Amniotic epithelial cell (primary cell): Measurements from ENCODE around the gene TGFBI.

Source experiments
- DNase-seq: peaks from one replicate; pipeline ENCODE4 v3.0.0-alpha.2; 2010; ENCODE audit warnings: low read depth

TGFBI gene

DNA sequence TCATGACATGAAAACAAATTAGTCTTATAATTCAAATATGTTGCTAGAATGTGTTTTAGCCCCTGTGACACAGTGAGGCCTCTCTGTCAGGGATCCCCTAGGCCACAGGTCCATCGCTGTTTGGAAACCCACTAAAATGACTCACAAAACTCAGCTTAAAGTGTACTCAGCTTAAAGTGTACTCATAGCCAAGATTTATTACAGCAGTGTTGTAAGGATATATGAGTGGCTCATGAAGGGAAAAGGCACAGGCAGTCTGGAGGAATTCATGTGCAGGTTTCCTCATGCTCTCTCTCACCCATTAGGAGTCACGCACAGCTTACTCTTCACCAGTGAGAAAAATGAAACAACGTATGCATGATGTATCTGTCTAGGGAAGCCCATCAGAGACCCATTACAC lies 24.4 kb upstream of the TGFBI start:
- DNase-seq: peak; percentile 98

DNA sequence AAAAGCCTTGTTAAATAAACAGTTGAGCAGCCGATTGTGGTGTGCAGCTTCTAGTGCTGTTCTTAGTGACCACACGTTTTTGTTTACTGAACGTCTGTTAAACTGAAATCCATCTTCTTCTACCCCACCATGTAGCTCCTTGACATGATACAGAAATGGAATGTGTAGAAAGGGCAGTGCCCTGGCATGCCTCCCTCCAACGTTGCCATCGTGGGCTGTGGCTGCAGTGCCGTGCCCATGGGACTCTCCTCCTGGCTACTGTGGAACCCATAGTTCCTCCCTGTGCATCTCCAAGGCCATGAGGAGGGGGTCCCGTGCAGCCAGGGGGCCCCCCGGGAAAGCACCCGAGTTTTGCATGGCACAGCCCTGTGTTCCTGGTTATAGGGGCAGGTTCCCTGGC lies 23.3 kb upstream of the TGFBI start:
- peak; percentile 61 for DNase-seq

DNA sequence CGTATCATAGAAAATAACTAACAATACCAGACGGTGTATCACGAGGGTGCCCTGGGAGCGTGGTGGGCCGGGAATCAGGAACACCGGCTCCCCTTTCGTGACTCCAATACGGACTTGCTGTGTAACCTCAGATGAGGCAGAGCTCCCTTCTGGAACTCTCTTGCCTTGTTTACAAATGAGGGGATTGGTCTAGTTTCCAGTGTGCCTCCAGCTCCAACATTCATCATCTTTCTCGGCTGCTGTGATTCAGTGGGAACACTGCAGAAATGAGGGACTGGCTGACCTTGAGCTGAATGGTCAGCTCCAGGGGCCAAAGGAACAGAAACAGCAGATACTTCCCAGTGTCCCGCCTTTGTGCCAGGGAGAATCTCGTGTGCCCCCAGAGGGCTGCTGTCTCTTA lies 22.6 kb upstream of the TGFBI start:
- DNase-seq: peak; percentile 95

DNA sequence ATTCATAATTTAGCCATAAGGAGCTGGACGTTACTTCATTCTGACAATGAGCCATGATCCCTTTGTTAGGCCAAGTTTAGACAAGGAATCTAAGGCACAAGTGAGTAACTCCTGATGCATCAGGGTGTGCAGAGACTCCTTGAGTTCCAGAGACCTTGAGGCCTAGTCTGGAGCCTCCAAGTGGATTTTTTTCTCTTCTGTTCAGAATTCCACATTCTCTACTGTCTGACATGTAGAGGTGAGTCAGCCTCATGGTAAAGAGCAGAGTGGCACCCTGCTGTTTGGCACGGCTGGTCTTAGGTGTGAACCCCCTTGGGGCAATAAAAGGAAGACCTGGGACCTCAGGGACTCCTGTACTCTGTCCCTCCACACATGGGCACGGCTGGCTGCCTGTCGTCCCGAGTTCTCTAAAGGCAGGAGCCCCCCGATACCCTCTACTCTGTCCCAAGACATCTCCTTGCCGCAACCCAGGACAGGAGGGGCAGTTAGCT lies 22.0 kb upstream of the TGFBI start:
- peak; percentile 96 for DNase-seq

DNA sequence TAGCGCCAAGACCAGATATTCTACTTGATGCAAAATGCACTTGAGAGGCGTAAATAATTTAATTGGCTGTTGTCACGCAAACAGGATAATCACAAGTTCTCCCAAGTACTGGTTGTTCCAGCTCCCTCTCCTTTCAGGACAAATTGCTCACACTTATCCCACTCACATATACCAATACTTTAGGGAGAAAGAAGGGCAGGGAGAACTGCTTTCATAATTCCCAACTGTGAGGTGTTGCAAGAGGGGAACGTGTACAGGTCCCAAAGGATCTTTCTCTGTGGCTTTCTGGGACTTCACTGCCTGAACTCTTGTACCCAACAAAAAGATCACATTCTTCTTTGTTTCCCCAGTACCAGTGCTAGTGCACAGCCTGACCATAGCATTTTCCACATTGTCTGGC lies 21.5 kb upstream of the TGFBI start:
- DNase-seq: no peak

DNA sequence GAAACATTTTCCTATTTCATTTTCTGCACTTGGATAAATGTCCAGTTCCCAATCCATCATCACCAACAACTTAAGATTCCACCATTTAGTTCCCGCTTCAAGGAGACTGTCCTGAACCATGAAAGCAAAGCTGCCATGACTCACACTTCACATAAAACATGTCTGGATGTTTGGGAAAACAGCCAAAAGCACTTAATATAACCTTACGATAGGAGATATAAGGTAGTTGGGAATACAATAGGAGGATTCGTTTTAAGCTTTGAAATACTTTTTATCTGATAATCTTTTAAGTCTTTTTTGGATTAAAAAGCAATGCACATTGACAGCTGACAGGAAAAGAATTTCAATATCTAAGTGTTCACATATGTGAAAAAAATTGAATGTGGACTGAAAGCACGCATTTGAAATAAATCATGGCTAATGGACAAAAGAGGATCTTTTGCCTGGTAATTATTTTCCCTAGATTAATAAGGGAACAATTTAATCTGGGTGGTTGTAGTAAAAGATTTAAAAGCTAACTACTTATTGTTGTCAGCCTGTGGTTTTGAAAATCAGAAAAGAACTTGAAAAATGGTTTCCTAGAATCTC lies 17.3 kb upstream of the TGFBI start:
- DNase-seq: peak; percentile 92

DNA sequence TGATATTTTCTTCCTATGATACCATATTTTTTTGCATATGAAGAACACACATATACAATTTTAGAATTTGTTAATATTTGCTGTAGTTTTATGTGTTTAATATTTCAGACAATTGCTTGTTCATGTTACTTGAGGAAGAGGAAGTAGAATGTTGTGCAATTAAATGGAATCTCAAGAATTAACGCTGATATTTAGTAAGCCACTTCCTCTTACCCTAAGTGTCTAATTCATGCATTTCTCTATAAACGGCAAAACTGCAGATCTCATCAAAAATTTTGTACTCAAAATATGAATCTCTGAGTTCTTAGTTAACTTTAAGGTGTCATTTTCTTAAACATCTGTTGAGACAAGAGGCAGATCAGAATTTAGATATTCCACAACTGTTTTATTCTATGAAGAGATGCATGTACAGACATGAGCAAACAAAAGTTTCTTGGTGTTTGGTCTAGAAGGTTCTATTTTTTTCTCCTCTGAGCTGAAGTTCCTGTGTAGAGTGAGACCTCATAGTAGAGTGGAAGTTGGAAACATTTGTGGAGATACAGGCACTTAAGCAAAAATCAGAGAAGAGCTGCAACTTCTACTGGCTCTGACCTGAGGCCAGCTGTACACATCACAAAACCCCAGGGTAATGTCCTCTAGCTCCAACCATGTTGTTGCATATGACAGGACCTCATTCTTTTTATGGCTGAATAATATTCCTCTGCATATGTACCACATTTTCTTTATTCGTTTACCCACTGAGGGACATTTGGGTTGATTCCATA lies 16.6 kb upstream of the TGFBI start:
- peak; percentile 81 for DNase-seq

DNA sequence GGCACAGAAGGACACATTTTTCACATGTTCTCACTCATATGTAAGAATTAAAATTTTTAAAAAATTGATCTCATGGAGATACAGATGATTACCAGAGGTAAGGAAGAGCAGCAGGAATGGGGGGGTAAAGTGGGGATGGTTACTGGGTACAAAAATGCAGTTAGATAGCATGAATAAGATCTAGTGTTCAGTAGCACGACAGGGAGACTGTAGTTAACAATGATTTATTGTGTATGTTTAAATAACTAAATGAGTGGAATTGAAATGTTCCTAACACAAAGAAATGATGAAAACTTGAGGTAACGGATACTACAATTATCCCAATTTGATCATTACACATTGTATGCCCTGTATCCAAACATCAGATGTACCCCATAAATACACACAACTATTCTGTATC lies 15.2 kb upstream of the TGFBI start:
- DNase-seq: no peak

DNA sequence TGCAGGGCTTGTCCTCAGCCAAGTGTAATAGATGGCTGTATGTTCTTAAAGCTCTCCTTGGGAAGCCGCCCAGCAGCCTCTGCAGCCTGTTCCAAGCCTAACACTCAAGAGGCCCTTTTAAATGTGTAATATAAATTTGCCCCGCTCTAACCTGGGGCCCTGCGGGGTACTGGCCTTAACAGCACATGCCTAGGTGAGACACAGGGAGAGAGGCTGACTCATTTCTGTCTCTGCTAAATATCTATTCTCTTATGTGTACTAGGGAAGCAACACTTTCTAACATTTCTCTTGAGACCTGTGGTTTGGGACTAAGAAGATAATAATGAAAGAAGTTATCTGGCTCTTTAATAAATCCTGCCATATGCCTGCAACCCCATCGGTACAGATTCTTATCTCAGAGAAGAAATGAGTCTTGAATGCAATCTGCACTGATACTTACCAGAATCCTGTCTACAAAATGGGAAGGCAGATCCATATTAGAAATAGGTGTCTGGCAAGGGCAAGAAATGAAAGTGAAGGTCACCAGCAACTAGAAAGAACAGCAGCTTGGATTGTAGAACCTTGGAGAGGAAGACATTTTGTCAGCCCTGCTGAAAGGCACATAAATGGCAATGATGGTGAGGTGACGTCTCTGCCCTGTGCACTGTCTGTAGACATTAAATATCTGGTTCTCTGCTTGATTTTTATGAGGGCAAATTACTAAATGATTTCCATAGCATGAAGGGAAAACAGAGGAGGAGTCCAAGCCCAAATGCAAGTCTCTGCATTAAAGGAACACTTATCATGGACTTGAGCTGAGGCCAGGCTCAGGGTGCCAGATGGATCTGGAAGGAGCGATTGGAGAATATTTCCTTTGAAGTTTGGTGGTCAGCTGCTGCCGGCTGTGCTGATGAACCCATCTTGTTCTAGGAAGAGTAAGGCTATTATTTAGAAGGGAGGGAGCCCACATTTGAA lies 14.5 kb upstream of the TGFBI start:
- peak; percentile 94 for DNase-seq

DNA sequence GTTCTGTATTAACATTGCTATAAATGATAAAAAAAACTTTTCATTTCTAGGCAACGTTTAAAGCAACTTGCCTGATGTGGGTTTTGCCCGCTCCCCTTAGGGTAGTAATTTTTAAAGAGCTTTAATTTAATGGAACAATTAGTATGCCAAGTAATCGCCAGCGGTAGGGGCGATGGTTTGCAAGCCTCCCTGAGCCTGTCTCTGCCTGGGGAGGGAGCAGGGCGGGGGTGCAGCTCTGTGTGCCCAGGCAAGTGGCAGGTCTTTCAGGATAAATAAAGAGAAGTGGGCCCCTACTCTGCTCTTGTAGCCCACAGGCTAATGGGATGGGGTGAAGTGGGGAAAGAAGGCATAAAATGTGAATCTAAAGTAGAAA lies 13.8 kb upstream of the TGFBI start:
- no peak for DNase-seq

DNA sequence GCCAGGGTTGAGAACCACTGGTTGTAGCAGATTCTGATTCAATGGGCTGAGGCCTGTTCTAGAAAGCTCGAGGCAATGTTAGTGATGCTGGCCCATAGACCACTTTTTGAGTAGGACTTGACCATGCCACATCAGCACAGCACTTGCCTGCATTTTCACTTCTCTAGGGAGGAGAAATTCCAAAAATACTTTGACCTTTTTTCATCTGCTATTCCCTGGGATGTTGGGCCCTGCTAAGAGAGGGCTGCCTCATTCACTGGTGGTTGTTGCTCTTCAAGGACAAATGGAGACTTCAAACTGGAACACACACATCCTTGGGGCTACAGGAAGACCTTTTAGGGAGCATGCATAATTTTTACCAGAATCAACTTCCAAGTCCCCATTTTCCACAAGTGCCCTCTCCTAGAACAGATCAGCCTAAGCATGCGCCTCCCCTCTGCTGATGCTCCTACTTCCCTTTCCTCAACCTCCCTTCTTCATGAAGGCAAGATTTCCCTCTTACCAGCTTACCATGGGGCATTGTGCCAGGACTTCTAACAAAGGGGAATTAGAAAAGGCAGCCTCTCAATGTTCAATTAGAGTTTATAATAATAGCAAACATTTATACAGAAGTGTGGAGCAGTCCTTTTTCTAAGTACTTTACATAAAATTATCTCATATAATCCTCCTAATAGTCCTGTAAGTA lies 12.7 kb upstream of the TGFBI start:
- no peak for DNase-seq

DNA sequence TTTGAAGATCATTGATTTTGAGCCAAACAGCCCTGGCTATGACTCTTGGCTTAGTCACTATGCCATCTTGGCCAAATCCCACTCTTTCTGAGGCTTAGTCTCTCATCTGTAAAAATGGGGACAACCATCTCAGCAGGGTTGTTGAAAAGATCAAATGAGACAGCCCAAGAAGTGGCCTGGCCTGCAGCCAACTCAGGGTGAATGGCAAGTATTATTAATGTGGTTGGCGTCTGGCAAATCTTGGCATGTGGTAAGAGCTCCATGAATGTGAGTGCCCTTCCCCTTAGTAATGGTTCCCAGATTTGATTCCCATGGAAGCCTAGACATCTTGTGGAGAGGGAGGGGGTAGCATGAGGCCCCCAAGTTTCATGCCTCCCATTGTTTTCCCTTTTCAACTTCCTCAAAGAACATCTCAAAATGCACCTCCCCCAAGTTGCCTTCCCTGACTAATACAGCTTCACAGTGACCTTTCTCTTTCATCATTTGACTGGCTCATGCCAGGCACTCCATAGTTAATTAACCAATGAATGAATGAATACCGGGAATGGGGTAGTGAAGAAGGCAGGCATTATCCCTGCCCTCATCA lies 11.8 kb upstream of the TGFBI start:
- peak; percentile 83 for DNase-seq

DNA sequence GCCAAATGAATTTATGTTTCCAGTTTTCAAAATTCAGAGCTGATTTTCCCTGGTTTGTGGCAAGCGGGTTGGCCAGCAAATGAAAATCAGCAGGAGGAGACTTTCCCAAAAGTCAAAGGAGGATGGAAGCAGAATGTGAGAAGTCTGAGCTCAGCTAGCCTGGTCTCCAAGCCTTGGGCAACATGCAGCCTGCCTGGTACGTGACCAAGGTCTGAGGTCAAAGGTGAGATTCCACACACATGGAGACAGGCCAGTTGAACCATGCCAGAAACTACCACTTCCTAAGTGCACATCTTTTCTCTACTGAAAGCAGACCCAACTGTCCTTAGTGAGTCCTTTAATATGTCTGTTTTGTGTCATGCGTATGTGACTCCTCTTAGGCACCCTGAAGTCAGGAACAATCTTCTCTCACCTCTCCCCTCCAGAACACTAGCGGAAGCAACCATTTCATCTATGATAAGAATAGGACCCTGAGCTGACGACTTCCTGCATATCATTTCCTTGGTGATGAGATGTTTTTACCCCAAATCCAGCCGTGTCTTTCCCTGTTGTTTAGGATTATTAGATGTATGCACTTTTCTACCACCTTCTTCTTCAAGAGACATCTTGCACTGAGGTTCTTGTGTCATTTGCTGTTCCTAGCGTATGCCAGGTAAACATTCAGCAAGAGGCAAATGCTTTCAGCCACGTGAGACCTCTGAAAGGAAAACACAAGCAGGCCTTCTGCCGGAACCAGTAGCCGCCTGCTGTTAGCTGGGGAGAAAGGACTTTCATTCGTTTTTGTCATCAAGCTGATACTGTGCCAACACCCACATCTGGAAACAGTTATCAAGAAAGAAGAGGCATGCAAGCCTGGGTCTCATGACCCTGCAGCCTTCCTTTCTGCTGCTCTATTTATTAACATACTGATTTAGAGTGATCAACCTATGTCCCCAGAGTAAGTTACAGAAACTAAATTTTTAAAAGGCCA lies 9.7 kb upstream of the TGFBI start:
- DNase-seq: peak; percentile 91

DNA sequence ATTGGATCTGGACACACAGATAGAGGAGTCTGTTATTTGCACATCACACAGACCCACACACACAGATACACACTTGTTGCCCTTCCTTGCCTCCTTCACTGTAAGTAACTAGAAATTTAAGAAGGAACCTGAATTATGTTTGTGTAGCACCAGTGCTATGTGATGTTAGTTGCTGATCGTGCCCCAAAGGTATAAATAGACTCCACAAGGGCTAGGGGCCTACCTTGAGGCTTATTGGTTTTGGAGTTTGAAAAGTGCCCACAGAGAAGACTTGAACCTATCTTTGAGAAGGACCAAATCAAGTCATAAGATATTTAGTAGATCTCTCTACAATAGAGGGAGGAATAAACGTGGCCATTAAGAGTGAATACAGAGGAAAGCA lies 8.8 kb upstream of the TGFBI start:
- DNase-seq: no peak

DNA sequence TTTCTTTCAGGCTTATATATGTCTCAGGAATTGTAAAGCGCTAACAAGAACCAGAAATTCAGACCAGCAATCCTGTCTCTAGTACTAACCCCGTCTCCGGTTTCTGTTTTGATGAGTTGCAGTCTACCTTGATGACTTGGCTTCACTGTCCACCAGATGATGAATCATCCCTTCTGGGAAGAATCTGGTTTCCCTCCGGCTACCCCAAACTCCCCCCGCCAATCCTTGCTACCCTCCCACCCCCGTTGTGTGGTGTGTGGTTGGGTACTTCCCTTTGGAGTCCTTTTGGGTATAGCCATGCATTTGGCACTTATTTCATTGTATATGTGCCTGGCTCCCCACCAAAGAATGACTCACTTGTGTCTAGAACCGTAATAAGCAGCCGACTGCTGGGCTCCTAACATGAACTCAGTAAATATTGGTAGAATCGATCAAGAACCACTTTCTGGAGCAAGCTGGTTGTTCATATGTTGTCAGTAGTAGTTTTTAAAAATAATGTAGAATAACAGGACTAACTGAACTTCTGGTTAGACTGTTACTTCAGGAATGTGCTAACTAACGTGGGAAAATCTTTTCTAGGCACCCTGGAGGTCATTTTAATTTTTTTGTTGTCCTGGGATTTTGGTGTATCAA lies 8.3 kb upstream of the TGFBI start:
- peak; percentile 98 for DNase-seq

DNA sequence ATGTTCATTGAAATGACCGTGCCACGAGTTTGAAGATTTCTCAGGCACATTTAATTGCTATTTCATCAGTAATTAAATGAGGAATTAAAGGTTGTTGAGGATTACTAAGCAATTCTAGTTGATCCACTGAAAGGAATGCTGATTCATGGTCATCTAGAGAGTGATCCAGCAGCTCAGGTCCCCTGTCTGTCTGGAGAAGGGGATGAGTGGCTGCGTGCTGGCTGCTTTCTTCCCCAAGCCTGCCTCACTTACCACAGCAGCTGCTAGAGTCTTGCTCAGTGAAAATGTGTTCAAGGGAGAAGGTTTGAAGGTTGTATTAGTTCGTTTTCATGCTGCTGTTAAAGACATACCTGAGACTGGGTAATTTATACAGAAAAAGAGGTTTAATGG lies 7.8 kb upstream of the TGFBI start:
- DNase-seq: peak; percentile 64

DNA sequence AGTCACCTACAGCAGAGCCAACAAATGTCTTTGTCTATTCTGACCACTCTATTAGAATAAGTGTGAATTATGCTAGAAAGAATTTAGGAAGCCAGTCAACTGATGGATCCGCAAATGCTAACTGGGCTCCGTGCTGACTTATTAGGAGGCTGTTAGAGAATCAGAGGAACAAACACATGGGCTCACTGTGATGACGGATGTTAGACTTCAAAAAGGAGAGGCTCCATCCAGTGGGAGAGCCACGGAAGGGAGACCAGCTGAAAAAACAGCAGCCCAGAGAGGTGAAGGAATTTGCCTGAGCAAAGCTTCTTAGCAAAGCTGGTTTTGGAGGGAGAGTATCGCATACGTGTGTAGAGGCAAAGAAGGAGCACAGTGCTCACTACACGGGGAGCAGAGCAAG lies 5.8 kb upstream of the TGFBI start:
- no peak for DNase-seq

DNA sequence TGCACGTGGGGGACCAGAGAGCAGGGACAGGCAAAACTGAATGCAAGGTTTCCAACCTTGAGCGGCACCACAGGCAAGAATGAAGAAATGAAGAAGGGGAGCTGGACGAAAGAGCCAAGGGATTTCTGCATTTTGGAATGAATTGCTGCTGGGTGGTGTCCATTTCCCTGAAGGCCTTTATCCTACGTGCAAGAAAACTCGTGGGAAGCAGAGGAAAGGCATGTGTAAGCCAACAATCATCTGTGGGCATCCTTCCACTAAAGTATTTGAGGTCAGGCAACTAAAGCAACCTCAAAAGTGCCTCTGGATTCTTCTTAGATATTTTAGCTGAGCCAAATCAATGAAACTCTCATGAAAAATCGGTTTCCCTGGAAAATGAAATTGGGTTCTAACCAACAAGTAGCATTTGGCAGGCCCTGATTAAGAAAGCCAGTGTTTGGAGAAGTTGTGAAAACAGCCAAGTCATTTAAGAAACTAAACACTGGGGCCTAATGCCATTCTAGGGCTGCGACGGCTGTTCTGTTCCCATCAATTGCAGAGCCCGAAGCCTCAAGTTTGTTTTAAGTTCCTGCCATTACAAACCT lies 4.7 kb upstream of the TGFBI start:
- DNase-seq: peak; percentile 76

DNA sequence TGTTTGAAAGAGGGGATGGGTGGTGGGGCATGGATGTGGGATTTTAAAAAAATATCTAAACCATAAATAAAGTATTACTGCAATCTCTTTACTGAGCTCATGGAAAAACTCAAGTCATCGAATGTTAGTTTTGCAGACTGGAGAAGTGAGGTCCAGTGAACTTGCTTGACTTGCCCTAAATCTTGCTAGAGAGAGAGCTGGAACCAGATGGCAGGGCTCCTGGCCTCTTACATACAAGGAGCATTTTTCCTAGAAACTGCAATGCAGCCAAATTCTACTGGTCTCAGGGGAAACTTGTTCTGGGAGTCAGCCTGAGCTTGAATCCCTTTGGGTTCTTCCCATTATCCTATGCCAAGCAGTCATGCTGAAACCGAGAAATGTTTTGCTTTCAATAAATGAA lies 2.9 kb upstream of the TGFBI start:
- DNase-seq: no peak

DNA sequence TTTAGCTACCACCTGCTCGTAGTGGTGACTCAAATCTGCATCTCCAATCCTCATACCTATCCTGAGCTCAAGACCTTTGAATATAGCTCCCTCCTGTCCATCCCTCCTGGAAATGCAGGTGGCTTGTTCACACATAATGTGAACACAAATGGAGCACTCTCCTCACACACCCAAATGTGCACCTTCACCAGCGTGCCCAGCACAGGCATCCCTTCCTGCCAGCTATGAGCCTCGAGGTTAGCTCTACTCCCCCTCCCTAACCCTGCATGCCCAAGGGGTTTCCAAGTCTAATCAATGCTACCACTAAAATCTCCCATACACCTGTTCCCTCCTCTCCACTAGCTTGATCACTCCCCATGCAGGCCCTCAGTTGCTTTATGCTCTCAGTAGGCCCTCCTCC lies 2.2 kb upstream of the TGFBI start:
- DNase-seq: no peak
